Common myeloid progenitor, CD34-positive (primary cell): ENCODE data around the gene GTPBP6. TPM values are rescaled to one million over a fixed set of nuclear protein-coding genes. Genes with fewer than 3 reads are reported as not detected.
A peak's percentile ranks its signal among the peaks of the same experiment; 100 is the strongest.

Experiments
- CTCF ChIA-PET: fragments of 350-600 bp; sonication (Branson Sonifier 250); formaldehyde crosslinking; loops from one replicate; lab custom pipeline; 2021; ENCODE audit warnings: antibody characterized with exemption; lab: Charles Lee
- POLR2A ChIA-PET: fragments of 350-600 bp; sonication (Branson Sonifier 250); formaldehyde crosslinking; loops from one replicate; lab custom pipeline; 2021; ENCODE audit warnings: antibody characterized with exemption; lab: Charles Lee
- DNase-seq, 3 donors: peaks; one replicate each; pipeline versions ENCODE4 v3.0.0 to v3.0.0-alpha.2; 2013
- H3K27ac ChIP-seq, 2 experiments: 1 replicate in 1 of 2; 2 replicates in 1 of 2; pipeline ENCODE4 v1.7.0; 2013; ENCODE audit warnings: inconsistent platforms in 2 of 2, low read length in 2 of 2, mild to moderate bottlenecking in 2 of 2, low read depth in 1 of 2, moderate library complexity in 1 of 2; ENCODE audit not compliant: severe bottlenecking in 2 of 2, insufficient read depth in 1 of 2, poor library complexity in 1 of 2
- H3K27me3 ChIP-seq, 5 experiments: replicated peaks in 2 of 5; 1 replicate in 3 of 5; 2 replicates in 2 of 5; pipeline versions ENCODE4 v1.6.1 to v1.7.0; 2013; ENCODE audit warnings: low read length in 4 of 5, mild to moderate bottlenecking in 2 of 5, moderate library complexity in 2 of 5, inconsistent platforms in 1 of 5; ENCODE audit not compliant: insufficient read depth in 5 of 5, control insufficient read depth in 4 of 5
- H3K36me3 ChIP-seq, 4 experiments: 1 replicate in 2 of 4; 2 replicates in 2 of 4; pipeline versions ENCODE4 v1.6.1 to v1.7.0; 2013; ENCODE audit warnings: low read length in 3 of 4, control low read depth in 1 of 4, mild to moderate bottlenecking in 1 of 4; ENCODE audit not compliant: control insufficient read depth in 4 of 4, insufficient read depth in 4 of 4
- H3K4me1 ChIP-seq, 4 experiments: 1 replicate in 3 of 4; 2 replicates in 1 of 4; pipeline versions ENCODE4 v1.6.1 to v1.7.1; 2013; ENCODE audit warnings: low read length in 3 of 4, mild to moderate bottlenecking in 3 of 4, control low read depth in 1 of 4, inconsistent platforms in 1 of 4, moderate library complexity in 1 of 4; ENCODE audit not compliant: control insufficient read depth in 4 of 4, insufficient read depth in 4 of 4; ENCODE audit errors: control extremely low read depth in 1 of 4
- H3K4me3 ChIP-seq, 7 experiments: 1 replicate in 4 of 7; 2 replicates in 3 of 7; pipeline versions ENCODE4 v1.5.1 to v1.7.0; 2013; ENCODE audit warnings: mild to moderate bottlenecking in 7 of 7, low read length in 6 of 7, moderate library complexity in 6 of 7, inconsistent platforms in 2 of 7, low read depth in 2 of 7, control low read depth in 1 of 7; ENCODE audit not compliant: insufficient read depth in 4 of 7, control insufficient read depth in 1 of 7; ENCODE audit errors: extremely low read depth in 1 of 7
- H3K9me3 ChIP-seq, 5 experiments: 1 replicate in 4 of 5; 2 replicates in 1 of 5; pipeline versions ENCODE4 v1.6.1 to v1.7.1; 2013; ENCODE audit warnings: low read length in 4 of 5, mild to moderate bottlenecking in 2 of 5, inconsistent platforms in 1 of 5, low read depth in 1 of 5, moderate library complexity in 1 of 5; ENCODE audit not compliant: control insufficient read depth in 4 of 5, insufficient read depth in 2 of 5; ENCODE audit errors: control extremely low read depth in 1 of 5
- WGBS: methylation state at CpG from one replicate; pipeline ENCODE4 v1.1.5; 2013; ENCODE audit not compliant: insufficient coverage; 5-methylcytosine and 5-hydroxymethylcytosine counted together
- polyA plus RNA-seq: library from polyadenylated mRNA; unstranded; fragments of 120-200 nt; gene quantifications from one replicate; pipeline ENCODE4 v1.2.1, GENCODE V29; 2013

Gene GTPBP6, protein sequence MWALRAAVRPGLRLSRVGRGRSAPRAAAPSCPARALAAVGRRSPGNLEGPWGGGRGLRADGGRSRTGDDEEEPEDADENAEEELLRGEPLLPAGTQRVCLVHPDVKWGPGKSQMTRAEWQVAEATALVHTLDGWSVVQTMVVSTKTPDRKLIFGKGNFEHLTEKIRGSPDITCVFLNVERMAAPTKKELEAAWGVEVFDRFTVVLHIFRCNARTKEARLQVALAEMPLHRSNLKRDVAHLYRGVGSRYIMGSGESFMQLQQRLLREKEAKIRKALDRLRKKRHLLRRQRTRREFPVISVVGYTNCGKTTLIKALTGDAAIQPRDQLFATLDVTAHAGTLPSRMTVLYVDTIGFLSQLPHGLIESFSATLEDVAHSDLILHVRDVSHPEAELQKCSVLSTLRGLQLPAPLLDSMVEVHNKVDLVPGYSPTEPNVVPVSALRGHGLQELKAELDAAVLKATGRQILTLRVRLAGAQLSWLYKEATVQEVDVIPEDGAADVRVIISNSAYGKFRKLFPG
- polyA plus RNA-seq = 36.9 TPM

DNA sequence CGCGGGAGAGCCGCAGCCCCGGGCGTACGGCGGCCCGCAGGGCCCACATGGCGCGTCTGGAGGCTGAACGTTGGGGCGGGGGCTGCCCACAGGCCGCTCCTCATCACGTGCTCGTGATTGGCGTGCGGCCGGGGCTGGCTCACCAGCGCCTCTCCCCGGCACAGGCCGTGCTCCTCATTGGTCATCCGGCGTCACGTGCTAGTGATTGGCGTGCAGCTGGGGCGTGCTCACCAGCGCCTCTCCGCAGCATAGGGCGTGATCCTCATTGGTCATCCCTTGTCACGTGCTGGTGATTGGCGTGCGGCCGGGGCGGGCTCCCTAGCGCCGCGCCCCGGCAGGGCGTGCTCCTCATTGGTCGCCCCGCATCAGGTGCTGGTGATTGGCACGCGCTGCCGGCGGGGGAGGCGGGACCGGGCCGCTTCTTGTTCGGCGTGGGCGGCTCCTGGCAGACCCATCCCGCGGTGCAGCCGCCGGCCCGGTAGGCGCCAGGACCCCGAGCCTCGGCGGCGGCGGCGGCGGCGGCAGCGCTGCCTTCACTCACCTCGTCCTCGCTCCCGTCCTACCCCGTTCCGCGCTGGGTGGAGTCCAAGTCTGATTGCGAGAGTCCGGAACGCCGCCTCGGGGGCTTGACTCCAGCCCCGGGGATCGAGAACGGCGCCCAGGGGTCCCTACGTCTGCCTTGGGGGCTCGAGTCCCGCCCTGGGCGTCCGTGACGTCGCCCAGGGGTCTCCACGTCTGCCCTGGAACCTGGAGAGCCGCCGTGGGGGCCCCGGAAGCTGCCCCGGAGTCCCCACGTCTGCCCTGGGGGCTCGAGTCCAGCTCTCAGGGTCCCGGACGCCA is at the start of gene GTPBP6:
Gene GTPBP6 (minus strand): TSS at position 58 of the 840 bp plus-strand sequence. CDS start 9 bp downstream, at position 49.
- ChIA-PET CTCF (no interaction called here), POLR2A (no interaction called here)
- peak; percentile 100 for DNase-seq
- WGBS = 0% methylated on average over 92 of the region's 97 CpGs
- Histone ChIP-seq H3K4me1 (peaks cover 0 to 24% (median 20%) of the 10 kb centered on the region in 4 experiments), H3K27ac (peak within 1 kb of the TSS; percentile 84 to 91), H3K9me3 (no peaks in the 10 kb centered on the region), H3K27me3 (peaks cover 0 to 3% (median 0%) of the 10 kb centered on the region in 5 experiments), H3K4me3 (peak within 1 kb of the TSS; percentile 67 to 90 (median 84)), H3K36me3 (peaks cover 3 to 25% (median 18%) of the 10 kb centered on the region in 4 experiments)

DNA sequence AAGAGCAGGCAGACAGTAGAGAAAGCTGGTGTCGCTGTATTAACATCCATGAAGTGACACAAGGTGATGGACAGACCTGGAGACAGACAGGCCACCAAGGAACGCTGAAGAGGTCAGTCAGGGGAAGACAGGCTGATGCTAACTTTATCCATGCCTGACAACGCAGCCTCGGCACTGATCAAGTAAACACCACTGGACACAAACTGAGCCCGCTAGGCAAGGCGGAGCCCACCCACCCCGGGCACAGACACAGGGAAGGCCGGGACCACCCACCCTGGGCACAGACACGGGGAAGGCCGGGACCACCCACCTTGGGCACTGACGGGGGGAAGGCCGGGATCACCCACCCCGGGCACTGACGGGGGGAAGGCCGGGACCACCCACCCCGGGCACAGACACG is 49.3 kb upstream of the GTPBP6 start:
- Histone ChIP-seq H3K36me3 (peaks cover 0 to 8% (median 3%) of the 10 kb centered on the region in 4 experiments), H3K27me3 (peaks cover 0 to 22% (median 5%) of the 10 kb centered on the region in 5 experiments), H3K4me1 (peaks cover 3 to 22% (median 14%) of the 10 kb centered on the region in 4 experiments), H3K4me3 (no peak overlapping the region), H3K27ac (no peak overlapping the region), H3K9me3 (peaks cover 0 to 11% (median 8%) of the 10 kb centered on the region in 5 experiments)
- DNase-seq = no peak
- ChIA-PET CTCF (no interaction called here), POLR2A (no interaction called here)
- 92% methylated on average over 8 of the region's 17 CpGs for WGBS

DNA sequence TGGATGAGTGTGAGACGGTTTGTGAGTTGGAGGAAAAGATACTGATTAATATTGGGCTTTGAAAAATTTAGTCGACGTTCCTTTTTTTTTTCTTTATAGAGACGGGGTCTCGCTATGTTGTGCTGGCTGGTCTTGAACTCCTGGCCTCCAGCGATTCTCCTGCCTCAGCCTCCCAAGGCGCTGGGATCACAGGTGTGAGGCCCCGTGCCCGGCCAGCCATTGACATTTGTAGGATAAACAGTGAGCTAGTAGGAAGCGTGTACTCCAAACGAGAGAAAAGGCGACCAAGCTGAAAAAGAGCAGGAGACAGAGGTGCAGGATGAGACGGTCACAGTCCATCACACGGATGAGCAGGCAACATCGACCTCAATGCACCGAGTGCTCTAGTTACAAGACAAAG is 48.8 kb upstream of the GTPBP6 start:
- Histone ChIP-seq H3K36me3 (peaks cover 0 to 8% (median 3%) of the 10 kb centered on the region in 4 experiments), H3K4me3 (no peak overlapping the region), H3K9me3 (peaks cover 0 to 14% (median 10%) of the 10 kb centered on the region in 5 experiments), H3K27ac (no peak overlapping the region), H3K4me1 (peaks cover 2 to 17% (median 12%) of the 10 kb centered on the region in 4 experiments), H3K27me3 (peaks cover 0 to 16% (median 4%) of the 10 kb centered on the region in 5 experiments)
- POLR2A ChIA-PET = no interaction called here
- CTCF ChIA-PET = no interaction called here
- DNase-seq = no peak
- 95% methylated on average over 13 of the region's 16 CpGs for WGBS

DNA sequence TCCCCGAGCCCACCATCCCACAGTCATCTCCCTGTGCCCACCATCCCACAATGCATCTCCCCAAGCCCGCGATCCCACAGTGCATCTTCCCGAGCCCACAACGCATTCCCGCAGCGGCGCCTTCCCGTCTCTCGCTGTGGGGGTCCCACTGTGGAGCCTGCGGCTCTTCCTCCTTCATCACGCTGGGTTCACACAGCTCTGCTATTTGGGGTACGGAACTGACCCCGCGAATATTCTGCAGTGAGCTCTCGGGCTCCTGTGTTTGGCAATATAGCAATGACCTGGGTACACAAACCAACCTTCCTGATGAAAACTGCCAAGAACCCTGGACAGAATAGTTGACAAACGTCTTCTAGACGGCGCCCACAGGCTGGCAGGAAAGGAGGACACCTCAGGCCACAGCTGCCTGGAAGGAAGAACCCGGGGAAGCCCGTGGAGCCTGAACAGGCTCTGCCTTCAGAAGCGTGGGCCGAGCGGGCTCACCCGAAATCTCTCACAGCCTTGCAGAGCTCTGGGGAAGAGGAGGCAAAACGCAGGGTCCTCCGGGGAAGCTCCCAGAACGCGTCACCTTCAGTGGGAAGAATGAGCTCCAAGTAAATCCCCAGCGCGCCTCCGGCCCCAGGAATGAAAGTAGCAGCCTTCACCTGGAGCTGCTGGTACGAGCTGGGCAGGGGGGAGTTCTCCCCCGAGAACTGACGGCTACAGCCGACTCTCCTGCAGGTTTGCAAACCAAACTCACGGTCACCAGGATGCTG is 45.2 kb upstream of the GTPBP6 start:
- Histone ChIP-seq H3K36me3 (peaks cover 7 to 38% (median 19%) of the 10 kb centered on the region in 4 experiments), H3K27ac (no peak overlapping the region), H3K4me3 (no peak overlapping the region), H3K27me3 (no peaks in the 10 kb centered on the region), H3K9me3 (peaks cover 5 to 45% (median 29%) of the 10 kb centered on the region in 5 experiments), H3K4me1 (no peaks in the 10 kb centered on the region)
- ChIA-PET CTCF (no interaction called here), POLR2A (no interaction called here)
- 98% methylated on average over 33 of the region's 37 CpGs for WGBS
- no peak for DNase-seq

DNA sequence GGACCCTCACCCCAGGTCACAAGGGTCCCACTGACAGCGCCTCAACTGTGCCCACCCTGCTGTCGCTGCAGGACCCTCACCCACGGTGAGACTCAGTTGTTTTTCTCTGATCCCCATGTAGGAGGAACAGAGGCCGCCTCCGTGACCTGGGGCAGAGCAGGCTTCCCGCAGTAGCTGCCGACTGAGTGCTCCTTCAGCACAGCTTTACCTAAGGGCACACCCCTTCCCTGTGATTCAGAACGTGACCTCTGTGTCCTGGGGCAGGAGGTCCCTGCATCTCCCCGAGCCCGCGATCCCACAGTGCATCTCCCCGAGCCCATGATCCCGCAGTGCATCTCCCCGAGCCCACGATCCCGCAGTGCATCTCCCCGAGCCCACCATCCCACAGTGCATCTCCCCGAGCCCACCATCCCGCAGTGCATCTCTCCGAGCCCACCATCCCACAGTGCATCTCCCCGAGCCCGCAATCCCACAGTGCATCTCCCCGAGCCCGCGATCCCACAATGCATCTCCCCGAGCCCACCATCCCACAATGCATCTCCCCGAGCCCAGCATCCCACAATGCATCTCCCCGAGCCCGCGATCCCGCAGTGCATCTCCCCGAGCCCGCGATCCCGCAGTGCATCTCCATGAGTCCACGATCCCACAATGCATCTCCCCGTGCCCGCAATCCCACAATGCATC is 44.5 kb upstream of the GTPBP6 start:
- WGBS = 84% methylated on average over 35 of the region's 38 CpGs
- Histone ChIP-seq H3K4me3 (no peak overlapping the region), H3K9me3 (peaks cover 5 to 45% (median 29%) of the 10 kb centered on the region in 5 experiments), H3K36me3 (peaks cover 7 to 42% (median 21%) of the 10 kb centered on the region in 4 experiments), H3K27me3 (no peaks in the 10 kb centered on the region), H3K27ac (no peak overlapping the region), H3K4me1 (peaks cover 0 to under 1% (median 0%) of the 10 kb centered on the region in 4 experiments)
- ChIA-PET POLR2A (no interaction called here), CTCF (no interaction called here)
- no peak for DNase-seq

DNA sequence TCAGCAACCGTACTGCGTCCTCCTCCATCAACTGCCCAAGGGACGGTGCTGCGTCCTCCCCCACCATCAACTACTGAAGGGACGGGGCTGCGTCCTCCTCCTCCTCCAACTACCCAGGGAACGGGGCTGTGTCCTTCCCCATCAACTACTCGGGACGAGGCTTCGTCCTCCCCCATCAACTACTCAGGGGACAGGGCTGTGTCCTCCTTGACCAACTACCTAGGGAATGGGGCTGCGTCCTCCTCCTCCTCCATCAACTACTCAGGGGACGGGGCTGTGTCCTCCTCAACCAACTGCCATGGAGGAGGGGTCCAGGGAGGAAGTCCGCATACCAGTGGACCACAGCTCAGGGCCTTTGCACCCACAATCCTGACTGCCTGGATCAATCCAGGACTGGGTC is 43.8 kb upstream of the GTPBP6 start:
- H3K27ac ChIP-seq = no peak overlapping the region
- H3K4me1 ChIP-seq = peaks cover 0 to 4% (median 0%) of the 10 kb centered on the region in 4 experiments
- CTCF ChIA-PET = no interaction called here
- H3K4me3 ChIP-seq = no peak overlapping the region
- POLR2A ChIA-PET = no interaction called here
- WGBS = 97% methylated on average over 13 of the region's 13 CpGs
- H3K9me3 ChIP-seq = peaks cover 5 to 45% (median 29%) of the 10 kb centered on the region in 5 experiments
- DNase-seq = no peak
- H3K36me3 ChIP-seq = peaks cover 7 to 44% (median 23%) of the 10 kb centered on the region in 4 experiments
- H3K27me3 ChIP-seq = no peaks in the 10 kb centered on the region
